ENCODE measurements around the gene PILRB.

DNA sequence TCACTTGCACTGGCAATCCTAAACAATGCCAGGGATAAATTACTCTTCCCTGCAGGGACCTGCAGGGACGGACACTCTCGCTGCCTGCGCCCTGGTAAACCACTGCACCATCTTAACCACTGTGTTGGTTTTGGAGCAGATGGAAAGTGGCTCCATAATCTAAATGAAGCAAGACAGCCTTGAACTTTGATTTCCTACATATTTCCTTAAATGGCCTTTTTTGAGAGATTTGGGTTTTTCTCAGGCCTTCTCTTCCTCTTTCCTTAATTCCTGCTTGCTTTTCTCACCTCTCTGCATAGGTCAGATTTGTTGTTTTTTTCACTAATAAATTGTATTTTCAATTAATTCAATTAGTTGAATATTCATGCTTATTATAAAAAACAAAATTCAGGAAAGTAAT is 18.1 kb downstream of the PILRB start:
- TF ChIP-seq POLR2AphosphoS5 (IDR thresholded peaks at IDR 0.05; ENCODE audit: borderline replicate concordance, low read depth, low read length): no peak
- TF ChIP-seq FOXP2 (optimal IDR thresholded peaks at IDR 0.05; ENCODE audit: control extremely low read depth, extremely low read length, insufficient read depth): no peak
- TF ChIP-seq EZH2 (IDR thresholded peaks at IDR 0.05): no peak
